Right lobe of liver (tissue), 4 donors: ENCODE results near the gene TGM4.

Experiments used
- POLR2A ChIP-seq: fragments of 450-650 bp; IDR thresholded peaks from one replicate; pipeline ENCODE4 v1.6.1; 2017; ENCODE audit warnings: antibody characterized with exemption, mild to moderate bottlenecking
- TF ChIP-seq, protein P1 (sequence below), 4 donors: fragments of 200-600 bp in 3 of 4; fragments of 450-650 bp in 1 of 4; IDR thresholded peaks; one replicate each; pipeline versions ENCODE4 v1.5.1 to v1.8.0; 2016 to 2022; ENCODE audit warnings: antibody characterized with exemption in 4 of 4, mild to moderate bottlenecking in 2 of 4
- donor health status: DM: no; HTN: no; CAD: no.
- donor health status: DM: no; HTN: no; CAD: no.
- donor health status: DM: no; HTN: yes; CAD: no.

DNA sequence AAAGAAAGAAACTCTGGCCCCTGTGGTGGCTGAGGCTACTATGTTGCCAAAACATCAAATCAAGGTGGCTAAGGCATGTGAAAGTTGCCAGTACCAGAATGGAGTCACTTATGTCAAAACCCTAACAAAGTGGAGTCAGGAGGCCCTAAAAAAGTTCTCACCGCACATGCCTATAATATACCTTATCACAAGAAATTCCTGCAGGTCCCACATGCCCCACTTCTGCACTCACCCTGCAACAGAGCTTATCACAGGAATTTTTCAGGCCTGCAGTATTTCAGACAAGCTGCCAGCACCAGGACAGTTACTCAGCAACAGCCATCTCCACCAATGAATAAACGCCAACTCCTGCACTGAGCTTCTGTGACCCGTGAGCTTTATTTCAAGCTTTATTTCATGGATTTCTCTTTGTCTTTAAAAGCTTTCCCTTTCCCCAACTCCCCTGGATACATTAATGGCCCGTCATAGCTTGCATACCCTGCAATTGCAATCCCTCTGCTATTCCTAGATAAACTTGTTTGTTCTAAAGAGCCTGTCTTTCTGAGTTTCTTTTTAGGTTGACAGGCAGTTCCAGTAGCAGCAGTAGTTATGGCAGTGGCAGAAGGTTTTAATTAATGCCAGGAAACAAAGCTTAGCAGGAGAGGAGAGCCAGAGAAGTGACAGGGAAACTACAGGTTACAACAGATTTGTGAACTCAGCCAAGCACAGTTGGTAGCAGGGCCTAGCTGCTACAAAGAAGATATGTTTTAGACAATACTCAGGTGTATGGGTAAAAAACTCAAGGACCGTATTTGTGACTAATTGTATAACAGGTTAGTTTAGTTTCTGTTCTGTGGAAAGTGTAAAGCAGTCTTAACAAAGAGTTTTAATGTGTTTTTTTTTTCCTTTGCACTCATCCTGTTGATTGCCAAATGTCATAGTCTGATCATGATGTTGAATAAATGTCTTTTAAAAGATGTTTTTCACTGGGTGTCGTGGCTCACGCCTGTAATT is 28.6 kb upstream of the TGM4 start:
- TF ChIP-seq, protein P1, sequence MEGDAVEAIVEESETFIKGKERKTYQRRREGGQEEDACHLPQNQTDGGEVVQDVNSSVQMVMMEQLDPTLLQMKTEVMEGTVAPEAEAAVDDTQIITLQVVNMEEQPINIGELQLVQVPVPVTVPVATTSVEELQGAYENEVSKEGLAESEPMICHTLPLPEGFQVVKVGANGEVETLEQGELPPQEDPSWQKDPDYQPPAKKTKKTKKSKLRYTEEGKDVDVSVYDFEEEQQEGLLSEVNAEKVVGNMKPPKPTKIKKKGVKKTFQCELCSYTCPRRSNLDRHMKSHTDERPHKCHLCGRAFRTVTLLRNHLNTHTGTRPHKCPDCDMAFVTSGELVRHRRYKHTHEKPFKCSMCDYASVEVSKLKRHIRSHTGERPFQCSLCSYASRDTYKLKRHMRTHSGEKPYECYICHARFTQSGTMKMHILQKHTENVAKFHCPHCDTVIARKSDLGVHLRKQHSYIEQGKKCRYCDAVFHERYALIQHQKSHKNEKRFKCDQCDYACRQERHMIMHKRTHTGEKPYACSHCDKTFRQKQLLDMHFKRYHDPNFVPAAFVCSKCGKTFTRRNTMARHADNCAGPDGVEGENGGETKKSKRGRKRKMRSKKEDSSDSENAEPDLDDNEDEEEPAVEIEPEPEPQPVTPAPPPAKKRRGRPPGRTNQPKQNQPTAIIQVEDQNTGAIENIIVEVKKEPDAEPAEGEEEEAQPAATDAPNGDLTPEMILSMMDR (IDR thresholded peaks at IDR 0.05), result no peak
- TF ChIP-seq POLR2A, result no peak
